H9 (cell line): ENCODE measurements around the gene MCM10. TPM values are rescaled to one million over a fixed set of nuclear protein-coding genes. Genes with fewer than 3 reads are reported as not detected.
A peak's percentile ranks its signal among the peaks of the same experiment; 100 is the strongest.

Source experiments
- DNase-seq: peaks from one replicate; pipeline ENCODE4 v3.0.0-alpha.2; 2017
- H2AFZ ChIP-seq: one replicate; pipeline ENCODE4 v1.6.1; 2013; ENCODE audit warnings: mild to moderate bottlenecking, low read length, control low read depth, moderate library complexity
- H2AK5ac ChIP-seq: 2 replicates; pipeline ENCODE4 v1.6.1; 2013; ENCODE audit warnings: low read length, control low read depth, mixed read lengths; ENCODE audit not compliant: insufficient read length
- H2BK120ac ChIP-seq: one replicate; pipeline ENCODE4 v1.6.1; 2013; ENCODE audit warnings: low read depth, mild to moderate bottlenecking, low read length, control low read depth, inconsistent platforms; ENCODE audit not compliant: poor library complexity, severe bottlenecking
- H2BK12ac ChIP-seq: 2 replicates; pipeline ENCODE4 v1.6.1; 2013; ENCODE audit warnings: low read length, control low read depth, mixed read lengths, low read depth; ENCODE audit not compliant: insufficient read length
- H2BK15ac ChIP-seq: 2 replicates; pipeline ENCODE4 v1.6.1; 2013; ENCODE audit warnings: low read depth, low read length, control low read depth
- H2BK20ac ChIP-seq: one replicate; pipeline ENCODE4 v1.6.1; 2013; ENCODE audit warnings: low read depth, mild to moderate bottlenecking, low read length, control low read depth, inconsistent platforms; ENCODE audit not compliant: poor library complexity, severe bottlenecking
- H2BK5ac ChIP-seq: 2 replicates; pipeline ENCODE4 v1.6.1; 2013; ENCODE audit warnings: low read length, control low read depth, mixed read lengths; ENCODE audit not compliant: insufficient read length
- H3K14ac ChIP-seq: 2 replicates; pipeline ENCODE4 v1.6.1; 2013; ENCODE audit warnings: low read length, control low read depth; ENCODE audit not compliant: insufficient read depth
- H3K18ac ChIP-seq: 2 replicates; pipeline ENCODE4 v1.6.1; 2013; ENCODE audit warnings: low read depth, mild to moderate bottlenecking, mixed read lengths, low read length, control low read depth; ENCODE audit not compliant: insufficient read length
- H3K23ac ChIP-seq: 2 replicates; pipeline ENCODE4 v1.6.1; 2013; ENCODE audit warnings: low read length, control low read depth, mixed read lengths, low read depth; ENCODE audit not compliant: insufficient read length
- H3K23me2 ChIP-seq: 2 replicates; pipeline ENCODE4 v1.6.1; 2013; ENCODE audit warnings: low read depth, mild to moderate bottlenecking, mixed read lengths, low read length, control low read depth; ENCODE audit not compliant: insufficient read length, poor library complexity, severe bottlenecking
- H3K27ac ChIP-seq: 2 replicates; pipeline ENCODE4 v1.5.1; 2013; ENCODE audit warnings: low read length, control low read depth, mixed read lengths, low read depth; ENCODE audit not compliant: insufficient read length
- H3K27me3 ChIP-seq: 2 replicates; pipeline ENCODE4 v1.6.1; 2013; ENCODE audit warnings: low read length, control low read depth, inconsistent platforms; ENCODE audit not compliant: insufficient read depth
- H3K4ac ChIP-seq: 2 replicates; pipeline ENCODE4 v1.6.1; 2013; ENCODE audit warnings: low read depth, mild to moderate bottlenecking, control low read depth, inconsistent platforms, low read length, moderate library complexity
- H3K4me1 ChIP-seq: 2 replicates; pipeline ENCODE4 v1.6.1; 2013; ENCODE audit warnings: low read length, control low read depth, inconsistent platforms; ENCODE audit not compliant: insufficient read depth
- H3K4me2 ChIP-seq: 2 replicates; pipeline ENCODE4 v1.6.1; 2013; ENCODE audit warnings: low read length, control low read depth, mixed read lengths; ENCODE audit not compliant: insufficient read length, insufficient read depth
- H3K56ac ChIP-seq: 2 replicates; pipeline ENCODE4 v1.6.1; 2013; ENCODE audit warnings: low read depth, mild to moderate bottlenecking, mixed read lengths, low read length, control low read depth; ENCODE audit not compliant: insufficient read length
- H3K79me1 ChIP-seq: 2 replicates; pipeline ENCODE4 v1.6.1; 2013; ENCODE audit warnings: low read depth, mild to moderate bottlenecking, moderate library complexity, low read length, control low read depth, inconsistent platforms; ENCODE audit not compliant: insufficient read depth, poor library complexity, severe bottlenecking
- H3K79me2 ChIP-seq: 2 replicates; pipeline ENCODE4 v1.6.1; 2013; ENCODE audit warnings: low read length, control low read depth, inconsistent platforms; ENCODE audit not compliant: insufficient read depth
- H3K9ac ChIP-seq: 2 replicates; pipeline ENCODE4 v1.6.1; 2013; ENCODE audit warnings: low read length, control low read depth, mixed read lengths; ENCODE audit not compliant: insufficient read length; ENCODE audit errors: extremely low read depth
- H3K9me3 ChIP-seq: one replicate; pipeline ENCODE4 v1.6.1; 2013; ENCODE audit warnings: low read depth, low read length, inconsistent platforms; ENCODE audit not compliant: control insufficient read depth
- H3T11ph ChIP-seq: one replicate; pipeline ENCODE4 v1.6.1; 2013; ENCODE audit warnings: mild to moderate bottlenecking, low read length, control low read depth, inconsistent platforms
- H4K20me1 ChIP-seq: one replicate; pipeline ENCODE4 v1.6.1; 2013; ENCODE audit not compliant: control insufficient read depth, insufficient read length, insufficient read depth
- H4K5ac ChIP-seq: 2 replicates; pipeline ENCODE4 v1.6.1; 2013; ENCODE audit warnings: low read depth, mild to moderate bottlenecking, mixed read lengths, low read length, control low read depth; ENCODE audit not compliant: insufficient read length
- H4K8ac ChIP-seq: replicated peaks from 2 replicates; pipeline ENCODE4 v1.6.1; 2013; ENCODE audit warnings: low read length, control low read depth, mixed read lengths, low read depth; ENCODE audit not compliant: insufficient read length
- H4K91ac ChIP-seq: 2 replicates; pipeline ENCODE4 v1.6.1; 2013; ENCODE audit warnings: low read depth, mild to moderate bottlenecking, moderate library complexity, mixed read lengths, low read length, control low read depth; ENCODE audit not compliant: insufficient read length
- H3K27ac Mint-ChIP-seq, 3 experiments: 2 replicates in 2 of 3; 3 replicates in 1 of 3; pipeline ENCODE4 v1.8.0; 2020 to 2021; ENCODE audit warnings: mixed read lengths in 3 of 3, mild to moderate bottlenecking in 1 of 3, moderate library complexity in 1 of 3
- H3K27me3 Mint-ChIP-seq: 2 replicates; pipeline ENCODE4 v1.8.0; 2021; ENCODE audit warnings: low read depth, mild to moderate bottlenecking, moderate library complexity, mixed read lengths
- H3K36me3 Mint-ChIP-seq, 3 experiments: 2 replicates in 2 of 3; 3 replicates in 1 of 3; pipeline ENCODE4 v1.8.0; 2020 to 2021; ENCODE audit warnings: low read depth in 3 of 3, mixed read lengths in 3 of 3; ENCODE audit not compliant: insufficient read depth in 1 of 3
- H3K4me1 Mint-ChIP-seq, 2 experiments: 2 replicates each; pipeline ENCODE4 v1.8.0; 2020; ENCODE audit warnings: mixed read lengths in 2 of 2
- H3K4me3 Mint-ChIP-seq, 2 experiments: 2 replicates in 1 of 2; 3 replicates in 1 of 2; pipeline ENCODE4 v1.8.0; 2020 to 2021; ENCODE audit warnings: mild to moderate bottlenecking in 2 of 2, mixed read lengths in 2 of 2, moderate library complexity in 1 of 2
- H3K9me3 Mint-ChIP-seq, 2 experiments: 2 replicates in 1 of 2; 3 replicates in 1 of 2; pipeline ENCODE4 v1.8.0; 2020; ENCODE audit warnings: mild to moderate bottlenecking in 2 of 2, mixed read lengths in 2 of 2, moderate library complexity in 1 of 2
- WGBS: extraction: QIAGEN DNeasy Blood & Tissue Kit; methylation state at CpG from one replicate; pipeline ENCODE4 v1.1.7; 2013; ENCODE audit warnings: missing lambda C conversion rate, low lambda C conversion rate, mixed read lengths; ENCODE audit not compliant: insufficient read length; ENCODE audit errors: extremely low coverage; 5-methylcytosine and 5-hydroxymethylcytosine counted together
- total RNA-seq: library from RNA; stranded (reverse); gene quantifications from 2 replicates; pipeline ENCODE4 v1.2.1, GENCODE V29; 2021
- TF ChIP-seq, protein P1 (sequence below): fragments of 200-600 bp; sonication (generic); conservative IDR thresholded peaks from 3 replicates; pipeline ENCODE4 v1.8.0; 2021; ENCODE audit warnings: antibody characterized with exemption, mild to moderate bottlenecking

MCM10 gene
- total RNA-seq, 1 experiment from 2014 or later = 67.4 TPM

- peak overlapping the region; percentile 94 for H3K9ac ChIP-seq
- peak overlapping the region; percentile 48 for H4K5ac ChIP-seq
- no peak overlapping the region for H3T11ph ChIP-seq
- H3K9me3 ChIP-seq = no peaks in the 10 kb centered on the region
- peak overlapping the region; percentile 84 for H3K4me2 ChIP-seq
- no peaks in the 10 kb centered on the region for H3K9me3 Mint-ChIP-seq
- H4K91ac ChIP-seq = no peak overlapping the region
- H3K14ac ChIP-seq = peak overlapping the region; percentile 85
- H3K27me3 ChIP-seq = no peaks in the 10 kb centered on the region
- DNase-seq = no peak
- peak overlapping the region in 2 of 3 experiments; percentile 0 to 2; a peak in 2 of 7 replicates for H3K27ac Mint-ChIP-seq
- peaks cover 13 to 33% (median 26%) of the 10 kb centered on the region in 3 experiments; a peak in 6 of 7 replicates for H3K36me3 Mint-ChIP-seq
- H3K79me1 ChIP-seq = peaks cover 18% of the 10 kb centered on the region
- no peak overlapping the region for H3K56ac ChIP-seq
- peaks cover 9% of the 10 kb centered on the region for H3K23me2 ChIP-seq
- H2BK15ac ChIP-seq = no peak overlapping the region
- H2AK5ac ChIP-seq = no peak overlapping the region
- no peak overlapping the region for H2BK12ac ChIP-seq
- H3K4me1 ChIP-seq = no peaks in the 10 kb centered on the region; the same call in 1 of the 2 replicates
- H3K18ac ChIP-seq = no peak overlapping the region
- H3K23ac ChIP-seq = no peak overlapping the region
- H3K27me3 Mint-ChIP-seq = no peaks in the 10 kb centered on the region
- no peak overlapping the region for H4K8ac ChIP-seq
- H2BK20ac ChIP-seq = no peak overlapping the region
- H3K4ac ChIP-seq = no peak overlapping the region; the same call in 1 of the 2 replicates
- no peaks in the 10 kb centered on the region for H4K20me1 ChIP-seq
- TF ChIP-seq, protein P1, sequence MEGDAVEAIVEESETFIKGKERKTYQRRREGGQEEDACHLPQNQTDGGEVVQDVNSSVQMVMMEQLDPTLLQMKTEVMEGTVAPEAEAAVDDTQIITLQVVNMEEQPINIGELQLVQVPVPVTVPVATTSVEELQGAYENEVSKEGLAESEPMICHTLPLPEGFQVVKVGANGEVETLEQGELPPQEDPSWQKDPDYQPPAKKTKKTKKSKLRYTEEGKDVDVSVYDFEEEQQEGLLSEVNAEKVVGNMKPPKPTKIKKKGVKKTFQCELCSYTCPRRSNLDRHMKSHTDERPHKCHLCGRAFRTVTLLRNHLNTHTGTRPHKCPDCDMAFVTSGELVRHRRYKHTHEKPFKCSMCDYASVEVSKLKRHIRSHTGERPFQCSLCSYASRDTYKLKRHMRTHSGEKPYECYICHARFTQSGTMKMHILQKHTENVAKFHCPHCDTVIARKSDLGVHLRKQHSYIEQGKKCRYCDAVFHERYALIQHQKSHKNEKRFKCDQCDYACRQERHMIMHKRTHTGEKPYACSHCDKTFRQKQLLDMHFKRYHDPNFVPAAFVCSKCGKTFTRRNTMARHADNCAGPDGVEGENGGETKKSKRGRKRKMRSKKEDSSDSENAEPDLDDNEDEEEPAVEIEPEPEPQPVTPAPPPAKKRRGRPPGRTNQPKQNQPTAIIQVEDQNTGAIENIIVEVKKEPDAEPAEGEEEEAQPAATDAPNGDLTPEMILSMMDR = no peak
- peak overlapping the region; percentile 83 to 89 for H3K4me3 Mint-ChIP-seq
- peak overlapping the region; percentile 75 for H2AFZ ChIP-seq
- no peak overlapping the region for H3K27ac ChIP-seq
- H3K4me1 Mint-ChIP-seq = peaks cover 9 to 12% of the 10 kb centered on the region in 2 experiments
- H3K79me2 ChIP-seq = peaks cover 20% of the 10 kb centered on the region; the same call in 1 of the 2 replicates
- H2BK120ac ChIP-seq = peak overlapping the region; percentile 44
- no peak overlapping the region for H2BK5ac ChIP-seq
- no CpG with 5 or more reads among the region's 18 CpGs for WGBS
Observed at GRCh38 chr10:13161857-13162271, 506 bp downstream of the MCM10 start.
